Psoas muscle (tissue), 8 donors: ENCODE results near the gene RNF13. TPM values are rescaled to one million over a fixed set of nuclear protein-coding genes. Genes with fewer than 3 reads are reported as not detected.

Experiments
- ATAC-seq, 4 donors: fragments of 200-7000 bp; cut with Tn5 transposase; one replicate each; pipeline ENCODE4 v1.9.1; 2020; ENCODE audit warnings: moderate library complexity in 3 of 4, mild to moderate bottlenecking in 2 of 4
- DNase-seq, 2 donors: peaks; one replicate each; pipeline ENCODE4 v3.0.0-alpha.2; 2020
- H3K27ac ChIP-seq: fragments of 200-600 bp; one replicate; pipeline ENCODE4 v1.8.0; 2022
- H3K27me3 ChIP-seq, 3 donors: fragments of 200-600 bp in 1 of 3; one replicate each; pipeline versions ENCODE4 v1.6.1 to v1.8.0; 2013 to 2022; ENCODE audit warnings: low read length in 2 of 3, mild to moderate bottlenecking in 2 of 3, moderate library complexity in 1 of 3; ENCODE audit not compliant: insufficient read depth in 3 of 3
- H3K36me3 ChIP-seq, 2 donors: fragments of 200-600 bp in 1 of 2; one replicate each; pipeline versions ENCODE4 v1.6.1 to v1.8.0; 2013 to 2022; ENCODE audit warnings: low read depth in 1 of 2, mild to moderate bottlenecking in 1 of 2, moderate library complexity in 1 of 2; ENCODE audit not compliant: insufficient read depth in 1 of 2
- H3K4me1 ChIP-seq: fragments of 200-600 bp; one replicate; pipeline ENCODE4 v1.8.0; 2022
- H3K4me3 ChIP-seq: fragments of 200-600 bp; one replicate; pipeline ENCODE4 v1.8.0; 2022; ENCODE audit warnings: mild to moderate bottlenecking
- H3K9me3 ChIP-seq: fragments of 200-600 bp; one replicate; pipeline ENCODE4 v1.8.0; 2022
- CTCF ChIP-seq: fragments of 200-600 bp; IDR thresholded peaks from one replicate; pipeline ENCODE4 v1.8.0; 2022; ENCODE audit warnings: antibody characterized with exemption
- WGBS, 3 donors: extraction: QIAGEN DNeasy Blood & Tissue Kit; methylation state at CpG; one replicate each; pipeline versions ENCODE4 v1.1.6 to v1.1.7; 2013; 5-methylcytosine and 5-hydroxymethylcytosine counted together
- intact Hi-C, 2 donors: fragments of 100-400 bp; cut with DNase I; formaldehyde crosslinking; loops; one replicate each; pipeline versions ENCODE4 v1.11.0 to v1.14.2; 2022
- polyA plus RNA-seq, 3 donors: library from polyadenylated mRNA; stranded (reverse); fragments of 200-250 nt; gene quantifications; one replicate each; pipeline ENCODE4 v1.2.3, GENCODE V29; 2013
- total RNA-seq, 4 donors: library from RNA; stranded (reverse); fragmentation: NEBNext Ultra II Directional in 2 of 4; extraction: Animal tissue kit (Norgen Biotek cat#: 25700) in 2 of 4; gene quantifications; one replicate each; pipeline versions ENCODE4 v1.2.1 to v1.2.4, GENCODE V29; 2021 to 2023
- donor health status: healthy with polysubstance abuse.
- donor health status: DM: no; HTN: no; CAD: no; lungs with moderate emphysema.
- donor health status: Bipolar disorder and iron deficiency.
- donor health status: healthy.
- donor health status: DM: yes; HTN: yes; CAD: no.
- donor health status: DM: no; HTN: no; CAD: no.
- donor health status: DM: no; HTN: no; CAD: no.
- donor health status: DM: yes; HTN: yes; CAD: no.

Gene RNF13
- total and polyA plus RNA-seq, 7 donors, result 21.7 to 51.0 (median 41.6) TPM

GRCh38 chr3:149992416-149993058 is 179.5 kb downstream of the RNF13 start:
- no peak for TF ChIP-seq CTCF
- DNase-seq (no peak), ATAC-seq (no peak)
- Histone ChIP-seq H3K4me3 (no peak overlapping the region), H3K9me3 (peaks cover 6% of the 10 kb centered on the region), H3K4me1 (no peaks in the 10 kb centered on the region), H3K27me3 (no peaks in the 10 kb centered on the region), H3K36me3 (no peaks in the 10 kb centered on the region), H3K27ac (no peak overlapping the region)
- 96 to 100% (median 98%) methylated on average over 4 of the region's 4 CpGs for WGBS, 3 donors
- intact Hi-C loops, result loop anchor here in 1 of 2 donors (5.0 kb wide), 1 partner anchor 35 kb away; no protein-coding TSS in a partner anchor

GRCh38 chr3:149998946-149999345 is 185.9 kb downstream of the RNF13 start:
- TF ChIP-seq CTCF, result no peak
- no peak overlapping the region for H3K27ac ChIP-seq
- H3K4me1 ChIP-seq, result no peaks in the 10 kb centered on the region
- 93 to 100% (median 100%) methylated on average over 1 of the region's 1 CpG for WGBS, 3 donors
- no peak for ATAC-seq
- no peak overlapping the region for H3K4me3 ChIP-seq
- intact Hi-C loops, result no loop called here
- H3K9me3 ChIP-seq, result peaks cover 6% of the 10 kb centered on the region
- DNase-seq, result no peak
- H3K27me3 ChIP-seq, result no peaks in the 10 kb centered on the region
- no peaks in the 10 kb centered on the region for H3K36me3 ChIP-seq

- H3K4me1 ChIP-seq, result no peaks in the 10 kb centered on the region
- intact Hi-C loops, result no loop called here
- no peak for TF ChIP-seq CTCF
- no peaks in the 10 kb centered on the region for H3K36me3 ChIP-seq
- no peak for DNase-seq
- no peak overlapping the region for H3K27ac ChIP-seq
- H3K4me3 ChIP-seq, result no peak overlapping the region
- H3K27me3 ChIP-seq, result no peaks in the 10 kb centered on the region
- ATAC-seq, result no peak
- WGBS, 3 donors, result 75 to 81% (median 75%) methylated on average over 4 of the region's 4 CpGs
- H3K9me3 ChIP-seq, result peaks cover 3% of the 10 kb centered on the region
Observed at GRCh38 chr3:149999421-149999820, 186.4 kb downstream of the RNF13 start.

- Histone ChIP-seq H3K9me3 (no peaks in the 10 kb centered on the region), H3K4me3 (no peak overlapping the region), H3K36me3 (no peaks in the 10 kb centered on the region), H3K27ac (no peak overlapping the region), H3K27me3 (no peaks in the 10 kb centered on the region), H3K4me1 (no peaks in the 10 kb centered on the region)
- DNase-seq (no peak), ATAC-seq (no peak)
- TF ChIP-seq CTCF, result no peak
- intact Hi-C loops, result no loop called here
Observed at GRCh38 chr3:150000641-150001040, 187.6 kb downstream of the RNF13 start.
